Nephron progenitor cell (in vitro differentiated cells): Measurements from ENCODE around the gene INTS6.

Source experiments
- DNase-seq: peaks from one replicate; pipeline ENCODE4 v3.0.0; 2021
- H3K27ac Mint-ChIP-seq: 2 replicates; pipeline ENCODE4 v1.8.0; 2021; ENCODE audit warnings: mild to moderate bottlenecking, moderate library complexity, mixed read lengths
- H3K27me3 Mint-ChIP-seq: 2 replicates; pipeline ENCODE4 v1.8.0; 2021; ENCODE audit warnings: mild to moderate bottlenecking, low read depth, mixed read lengths; ENCODE audit not compliant: poor library complexity
- H3K36me3 Mint-ChIP-seq: 2 replicates; pipeline ENCODE4 v1.8.0; 2021; ENCODE audit warnings: low read depth, mixed read lengths
- H3K4me1 Mint-ChIP-seq: 2 replicates; pipeline ENCODE4 v1.8.0; 2021; ENCODE audit warnings: mixed read lengths
- H3K4me3 Mint-ChIP-seq: 2 replicates; pipeline ENCODE4 v1.8.0; 2021; ENCODE audit warnings: mild to moderate bottlenecking, moderate library complexity, mixed read lengths
- H3K9me3 Mint-ChIP-seq: 2 replicates; pipeline ENCODE4 v1.8.0; 2021; ENCODE audit warnings: mild to moderate bottlenecking, moderate library complexity, mixed read lengths
- TF ChIP-seq, protein P1 (sequence below): fragments of 200-600 bp; sonication (generic); IDR thresholded peaks from 2 replicates; pipeline ENCODE4 v1.5.0; 2021; ENCODE audit warnings: antibody characterized with exemption

The INTS6 gene

DNA sequence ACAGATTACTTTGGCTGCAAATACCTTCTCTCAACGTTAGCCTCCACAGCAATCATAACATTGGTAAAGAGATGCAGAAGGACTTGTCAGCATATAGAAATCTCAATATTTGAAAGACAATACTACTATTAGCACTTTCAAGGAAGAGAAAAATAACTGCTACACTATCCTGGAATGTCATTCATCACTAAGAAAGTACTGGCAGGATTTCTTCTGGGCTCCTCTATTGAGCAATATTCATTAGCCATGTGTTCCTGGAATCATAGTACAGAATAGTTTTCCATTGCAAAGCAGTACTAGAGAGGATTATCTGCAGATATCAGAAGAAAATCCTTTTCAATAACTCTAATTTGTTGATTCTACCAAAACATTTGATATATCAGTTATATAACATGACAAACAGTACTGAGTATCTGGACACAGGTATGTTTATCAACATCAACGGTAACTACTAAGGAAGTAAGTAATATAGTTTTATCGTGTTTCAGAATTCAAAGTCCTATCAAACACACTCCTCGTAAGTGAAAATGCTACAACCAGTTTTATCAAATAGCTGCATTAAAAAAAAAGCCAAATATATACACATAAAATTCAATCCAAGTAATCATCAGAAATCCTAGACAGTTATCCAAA is 27.3 kb downstream of the INTS6 start:
- H3K36me3 Mint-ChIP-seq = peaks cover 31% of the 10 kb centered on the region
- TF ChIP-seq, protein P1, sequence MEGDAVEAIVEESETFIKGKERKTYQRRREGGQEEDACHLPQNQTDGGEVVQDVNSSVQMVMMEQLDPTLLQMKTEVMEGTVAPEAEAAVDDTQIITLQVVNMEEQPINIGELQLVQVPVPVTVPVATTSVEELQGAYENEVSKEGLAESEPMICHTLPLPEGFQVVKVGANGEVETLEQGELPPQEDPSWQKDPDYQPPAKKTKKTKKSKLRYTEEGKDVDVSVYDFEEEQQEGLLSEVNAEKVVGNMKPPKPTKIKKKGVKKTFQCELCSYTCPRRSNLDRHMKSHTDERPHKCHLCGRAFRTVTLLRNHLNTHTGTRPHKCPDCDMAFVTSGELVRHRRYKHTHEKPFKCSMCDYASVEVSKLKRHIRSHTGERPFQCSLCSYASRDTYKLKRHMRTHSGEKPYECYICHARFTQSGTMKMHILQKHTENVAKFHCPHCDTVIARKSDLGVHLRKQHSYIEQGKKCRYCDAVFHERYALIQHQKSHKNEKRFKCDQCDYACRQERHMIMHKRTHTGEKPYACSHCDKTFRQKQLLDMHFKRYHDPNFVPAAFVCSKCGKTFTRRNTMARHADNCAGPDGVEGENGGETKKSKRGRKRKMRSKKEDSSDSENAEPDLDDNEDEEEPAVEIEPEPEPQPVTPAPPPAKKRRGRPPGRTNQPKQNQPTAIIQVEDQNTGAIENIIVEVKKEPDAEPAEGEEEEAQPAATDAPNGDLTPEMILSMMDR = no peak
- H3K4me1 Mint-ChIP-seq = peaks cover 5% of the 10 kb centered on the region
- H3K4me3 Mint-ChIP-seq = no peak overlapping the region
- DNase-seq = no peak
- no peaks in the 10 kb centered on the region for H3K27me3 Mint-ChIP-seq
- H3K9me3 Mint-ChIP-seq = no peaks in the 10 kb centered on the region
- H3K27ac Mint-ChIP-seq = peak overlapping the region; percentile 30

DNA sequence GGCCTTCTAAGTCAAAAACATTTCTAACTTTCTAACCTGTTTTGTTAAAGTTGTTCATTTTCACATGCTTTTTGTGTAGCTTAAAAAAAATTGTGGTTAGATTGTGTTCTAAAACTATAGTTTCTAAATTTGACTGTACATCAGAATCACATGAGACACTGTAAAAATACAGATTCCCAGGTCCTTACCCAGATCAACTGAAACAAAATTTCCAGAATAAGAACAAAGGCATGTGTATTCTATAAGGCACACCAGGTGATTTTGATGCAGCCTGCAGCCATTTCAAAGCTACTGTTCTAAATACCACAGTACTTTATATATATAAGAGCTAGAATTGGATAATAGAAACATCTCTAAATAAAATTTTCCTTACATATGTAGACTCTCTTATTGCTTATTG is 29.1 kb downstream of the INTS6 start:
- Mint-ChIP-seq H3K4me1 (peaks cover 5% of the 10 kb centered on the region), H3K27me3 (no peaks in the 10 kb centered on the region), H3K27ac (no peak overlapping the region), H3K4me3 (no peak overlapping the region), H3K9me3 (no peaks in the 10 kb centered on the region), H3K36me3 (peaks cover 29% of the 10 kb centered on the region)
- TF ChIP-seq, protein P1 = no peak
- no peak for DNase-seq

DNA sequence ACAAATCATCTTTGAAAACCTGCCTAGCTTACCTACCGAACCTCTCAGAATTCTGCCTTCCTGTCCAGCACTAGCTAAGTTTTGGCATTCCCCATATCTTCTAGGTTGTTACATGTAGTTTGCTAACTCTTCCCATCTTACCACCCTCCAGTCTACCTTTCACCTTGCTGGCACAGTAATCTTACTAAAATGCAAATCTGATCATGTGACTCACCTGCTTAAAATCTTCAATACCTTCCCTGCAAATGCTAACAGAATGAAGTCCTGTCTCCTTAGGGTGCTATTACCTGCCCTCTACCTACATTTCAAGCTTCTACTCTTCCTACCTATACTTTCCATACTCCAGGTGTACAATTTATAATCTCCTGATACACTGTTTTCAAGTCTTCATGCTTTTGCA is 30.4 kb downstream of the INTS6 start:
- Mint-ChIP-seq H3K4me1 (peaks cover 5% of the 10 kb centered on the region), H3K27ac (no peak overlapping the region), H3K4me3 (no peak overlapping the region), H3K27me3 (no peaks in the 10 kb centered on the region), H3K9me3 (peaks cover 4% of the 10 kb centered on the region), H3K36me3 (peaks cover 26% of the 10 kb centered on the region)
- no peak for DNase-seq
- TF ChIP-seq, protein P1 = no peak

DNA sequence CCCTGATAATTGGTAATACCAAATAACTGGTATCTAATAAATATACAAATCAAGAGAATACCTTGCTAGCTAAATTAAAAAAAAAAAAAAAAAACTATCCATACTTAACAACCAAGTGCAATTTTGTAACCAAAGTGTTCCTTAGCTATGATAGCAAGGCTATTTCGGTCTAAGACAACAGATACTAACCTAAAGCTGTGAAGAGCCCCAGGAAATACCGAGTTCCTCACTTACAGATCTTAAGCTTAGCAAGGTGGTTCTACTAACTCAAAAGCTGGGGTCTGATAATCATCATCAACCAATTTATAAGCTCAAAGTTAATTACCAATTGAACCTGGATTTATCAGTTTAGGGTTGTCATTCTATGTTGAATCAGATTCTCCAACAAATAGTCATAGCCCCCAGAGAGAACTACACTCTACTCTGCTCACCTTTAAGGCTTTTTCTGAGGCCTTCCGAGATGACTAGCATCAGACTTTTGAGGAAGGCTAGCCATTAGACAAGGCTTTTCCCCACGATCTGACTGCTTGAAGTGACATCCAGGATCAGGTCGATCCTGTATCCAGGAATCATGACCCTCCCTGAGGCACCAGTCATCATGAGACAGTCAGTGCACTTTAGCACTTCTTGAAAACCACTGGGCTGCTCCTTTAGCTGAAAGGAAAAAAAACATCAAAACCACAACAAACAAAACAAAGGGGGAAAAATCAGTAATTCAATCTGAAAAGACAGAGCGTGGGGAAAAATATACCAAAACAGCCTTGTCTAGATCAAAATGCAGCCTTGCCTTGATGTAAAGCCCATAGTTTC is 31.9 kb downstream of the INTS6 start:
- no peak overlapping the region for H3K4me3 Mint-ChIP-seq
- TF ChIP-seq, protein P1 = no peak
- peaks cover 18% of the 10 kb centered on the region for H3K9me3 Mint-ChIP-seq
- no peak for DNase-seq
- no peak overlapping the region for H3K27ac Mint-ChIP-seq
- peaks cover 5% of the 10 kb centered on the region for H3K4me1 Mint-ChIP-seq
- H3K27me3 Mint-ChIP-seq = no peaks in the 10 kb centered on the region
- H3K36me3 Mint-ChIP-seq = peaks cover 41% of the 10 kb centered on the region

DNA sequence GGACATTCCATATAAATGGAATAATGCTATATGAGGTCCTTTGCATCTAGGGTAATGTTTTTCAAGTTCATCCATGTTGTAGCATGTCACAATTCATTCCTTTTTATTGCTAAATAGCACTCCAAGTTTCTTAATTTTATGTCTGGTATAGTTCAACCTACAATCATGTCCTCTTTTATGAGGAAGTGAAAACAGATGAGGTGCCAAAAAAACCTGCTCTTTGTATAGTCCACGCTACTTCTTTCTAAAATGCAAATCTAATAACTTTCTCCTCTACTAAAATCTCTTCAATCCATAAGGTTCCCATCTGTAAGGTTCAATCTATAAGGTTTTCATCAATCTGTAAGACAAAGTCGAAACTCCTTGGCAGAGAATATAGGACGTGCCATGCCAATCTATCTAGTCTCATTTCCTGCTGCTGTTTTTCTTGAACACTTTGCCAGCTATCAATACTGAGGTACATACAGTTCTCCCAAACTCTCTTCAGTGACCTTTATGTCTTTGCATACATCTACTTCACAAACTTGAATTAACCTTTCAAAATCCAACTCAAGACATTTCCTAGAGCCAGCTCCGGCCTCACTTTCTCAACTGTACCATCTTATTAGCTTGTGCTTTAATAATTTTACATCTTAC is 33.7 kb downstream of the INTS6 start:
- no peaks in the 10 kb centered on the region for H3K27me3 Mint-ChIP-seq
- H3K4me3 Mint-ChIP-seq = no peak overlapping the region
- H3K36me3 Mint-ChIP-seq = peaks cover 57% of the 10 kb centered on the region
- DNase-seq = no peak
- H3K9me3 Mint-ChIP-seq = peaks cover 25% of the 10 kb centered on the region
- peaks cover 5% of the 10 kb centered on the region for H3K4me1 Mint-ChIP-seq
- TF ChIP-seq, protein P1 = no peak
- no peak overlapping the region for H3K27ac Mint-ChIP-seq
